Astrocyte (in vitro differentiated cells and primary cell): ENCODE measurements around the gene TFDP2. TPM values are rescaled to one million over a fixed set of nuclear protein-coding genes. Genes with fewer than 3 reads are reported as not detected.

Experiments used
- DNase-seq: peaks from one replicate; pipeline ENCODE4 v3.0.0-alpha.2; 2010; ENCODE audit warnings: low read depth
- FAIRE-seq: peaks from 2 replicates; lab custom pipeline; 2011; peaks lifted over from hg19 to GRCh38; lab: Jason Lieb, UNC
- H2AFZ ChIP-seq: 2 replicates; pipeline ENCODE4 v1.6.0; 2012; ENCODE audit warnings: low read depth, low read length, inconsistent platforms
- H3K27ac ChIP-seq: 2 replicates; pipeline ENCODE4 v1.5.1; 2011; ENCODE audit warnings: low read depth, low read length, inconsistent platforms
- H3K27me3 ChIP-seq: 2 replicates; pipeline ENCODE4 v1.6.0; 2011; ENCODE audit warnings: low read length, inconsistent platforms; ENCODE audit not compliant: insufficient read depth
- H3K36me3 ChIP-seq: 2 replicates; pipeline ENCODE4 v1.5.1; 2011; ENCODE audit warnings: low read length, inconsistent platforms; ENCODE audit not compliant: insufficient read depth
- H3K4me1 ChIP-seq: 2 replicates; pipeline ENCODE4 v1.5.1; 2011; ENCODE audit warnings: low read length, inconsistent platforms; ENCODE audit not compliant: insufficient read depth
- H3K4me2 ChIP-seq: 2 replicates; pipeline ENCODE4 v1.6.0; 2012; ENCODE audit warnings: low read length, inconsistent platforms
- H3K4me3 ChIP-seq: 2 replicates; pipeline ENCODE4 v1.5.1; 2011; ENCODE audit warnings: low read depth, mild to moderate bottlenecking, low read length, inconsistent platforms; ENCODE audit not compliant: insufficient read depth
- H3K79me2 ChIP-seq: 2 replicates; pipeline ENCODE4 v1.6.0; 2012; ENCODE audit warnings: mild to moderate bottlenecking, low read length, inconsistent platforms; ENCODE audit not compliant: insufficient read depth
- H3K9ac ChIP-seq: 2 replicates; pipeline ENCODE4 v1.6.0; 2012; ENCODE audit warnings: mild to moderate bottlenecking, low read length, inconsistent platforms
- H3K9me3 ChIP-seq: 2 replicates; pipeline ENCODE4 v1.5.1; 2012; ENCODE audit warnings: low read depth, mild to moderate bottlenecking, low read length, inconsistent platforms; ENCODE audit not compliant: insufficient read depth
- H4K20me1 ChIP-seq: 2 replicates; pipeline ENCODE4 v1.6.0; 2012; ENCODE audit warnings: low read length, inconsistent platforms; ENCODE audit not compliant: insufficient read depth
- H3K27ac Mint-ChIP-seq: one replicate; pipeline ENCODE4 v1.8.0; 2021; ENCODE audit warnings: mild to moderate bottlenecking, mixed read lengths; ENCODE audit not compliant: unreplicated experiment
- H3K27me3 Mint-ChIP-seq: one replicate; pipeline ENCODE4 v1.8.0; 2021; ENCODE audit warnings: low read depth, mixed read lengths; ENCODE audit not compliant: unreplicated experiment
- H3K36me3 Mint-ChIP-seq: one replicate; pipeline ENCODE4 v1.8.0; 2021; ENCODE audit warnings: low read depth, mixed read lengths; ENCODE audit not compliant: unreplicated experiment
- H3K4me1 Mint-ChIP-seq: one replicate; pipeline ENCODE4 v1.8.0; 2021; ENCODE audit warnings: low read depth, mixed read lengths; ENCODE audit not compliant: unreplicated experiment
- H3K4me3 Mint-ChIP-seq: one replicate; pipeline ENCODE4 v1.8.0; 2021; ENCODE audit warnings: mild to moderate bottlenecking, moderate library complexity, mixed read lengths; ENCODE audit not compliant: unreplicated experiment
- H3K9me3 Mint-ChIP-seq: one replicate; pipeline ENCODE4 v1.8.0; 2021; ENCODE audit warnings: mild to moderate bottlenecking, mixed read lengths; ENCODE audit not compliant: unreplicated experiment
- CTCF ChIP-seq: IDR thresholded peaks from 2 replicates; pipeline ENCODE4 v1.5.1; 2011; ENCODE audit warnings: low read depth, mild to moderate bottlenecking, inconsistent platforms, low read length, moderate library complexity; ENCODE audit not compliant: insufficient read depth
- EZH2 ChIP-seq: IDR thresholded peaks from 2 replicates; pipeline ENCODE4 v1.6.1; 2012; ENCODE audit warnings: mild to moderate bottlenecking, low read length, inconsistent platforms; ENCODE audit not compliant: insufficient read depth
- total RNA-seq: library from RNA; stranded (reverse); gene quantifications from 2 replicates; pipeline ENCODE4 v1.2.1, GENCODE V29; 2021

Gene TFDP2
- total RNA-seq, 1 donor from 2014 or later, result 51.0 TPM

GRCh38 chr3:142013993-142014392, 135.4 kb downstream of the TFDP2 start:
- Histone ChIP-seq H3K27me3 (no peaks in the 10 kb centered on the region), H4K20me1 (peaks cover 21% of the 10 kb centered on the region), H3K9ac (no peak overlapping the region), H3K27ac (no peak overlapping the region), H2AFZ (no peak overlapping the region), H3K4me1 (no peaks in the 10 kb centered on the region), H3K4me2 (no peak overlapping the region), H3K79me2 (peaks cover 18% of the 10 kb centered on the region), H3K4me3 (no peak overlapping the region), H3K9me3 (no peaks in the 10 kb centered on the region), H3K36me3 (no peaks in the 10 kb centered on the region)
- TF ChIP-seq CTCF, result no peak
- Mint-ChIP-seq H3K4me1 (no peaks in the 10 kb centered on the region), H3K27me3 (no peaks in the 10 kb centered on the region), H3K9me3 (no peaks in the 10 kb centered on the region), H3K27ac (no peak overlapping the region), H3K4me3 (no peak overlapping the region), H3K36me3 (no peaks in the 10 kb centered on the region)
- DNase-seq (no peak), FAIRE-seq (no peak)

- Histone ChIP-seq H3K4me3 (no peak overlapping the region), H4K20me1 (peaks cover 26% of the 10 kb centered on the region), H2AFZ (no peak overlapping the region), H3K9ac (no peak overlapping the region), H3K27me3 (no peaks in the 10 kb centered on the region), H3K36me3 (no peaks in the 10 kb centered on the region), H3K9me3 (no peaks in the 10 kb centered on the region), H3K4me2 (no peak overlapping the region), H3K79me2 (peaks cover 22% of the 10 kb centered on the region), H3K4me1 (no peaks in the 10 kb centered on the region), H3K27ac (no peak overlapping the region)
- Mint-ChIP-seq H3K27me3 (no peaks in the 10 kb centered on the region), H3K4me1 (no peaks in the 10 kb centered on the region), H3K9me3 (no peaks in the 10 kb centered on the region), H3K27ac (no peak overlapping the region), H3K36me3 (no peaks in the 10 kb centered on the region), H3K4me3 (no peak overlapping the region)
- TF ChIP-seq EZH2, result no peak
- TF ChIP-seq CTCF, result no peak
- FAIRE-seq (no peak), DNase-seq (no peak)
Measured at GRCh38 chr3:142013326-142013980, 135.9 kb downstream of the TFDP2 start.

- Histone ChIP-seq H3K4me2 (no peak overlapping the region), H4K20me1 (peaks cover 31% of the 10 kb centered on the region), H3K4me3 (no peak overlapping the region), H3K27ac (no peak overlapping the region), H3K27me3 (no peaks in the 10 kb centered on the region), H3K4me1 (no peaks in the 10 kb centered on the region), H3K36me3 (no peaks in the 10 kb centered on the region), H3K9me3 (no peaks in the 10 kb centered on the region), H2AFZ (no peak overlapping the region), H3K79me2 (peaks cover 22% of the 10 kb centered on the region), H3K9ac (no peak overlapping the region)
- H3K27me3 Mint-ChIP-seq, result no peaks in the 10 kb centered on the region
- FAIRE-seq (no peak), DNase-seq (no peak)
- no peaks in the 10 kb centered on the region for H3K9me3 Mint-ChIP-seq
- TF ChIP-seq CTCF, result no peak
- no peak for TF ChIP-seq EZH2
- H3K4me3 Mint-ChIP-seq, result no peak overlapping the region
- no peaks in the 10 kb centered on the region for H3K36me3 Mint-ChIP-seq
- peaks cover 6% of the 10 kb centered on the region for H3K4me1 Mint-ChIP-seq
- H3K27ac Mint-ChIP-seq, result no peak overlapping the region
Measured at GRCh38 chr3:142009029-142009428, 140.3 kb downstream of the TFDP2 start.
